GM23338 (cell line): ENCODE results near the gene VIPR1.

Experiments used
- CREB1 ChIP-seq: fragments of 250-450 bp; sonication (Bioruptor Pico); IDR thresholded peaks from 2 replicates; pipeline ENCODE4 v1.5.0; 2020; ENCODE audit warnings: low read depth, mild to moderate bottlenecking, moderate library complexity
- CTCF ChIP-seq, 2 experiments: fragments of 200-600 bp in 1 of 2; sonication (generic) in 1 of 2; conservative IDR thresholded peaks; 2 replicates each; pipeline versions ENCODE4 v1.5.1 to v1.6.1; 2016 to 2017; ENCODE audit warnings: antibody characterized with exemption in 2 of 2, low read depth in 2 of 2, mild to moderate bottlenecking in 2 of 2, moderate library complexity in 1 of 2
- ETS1 ChIP-seq: IDR thresholded peaks from 2 replicates; pipeline ENCODE4 v1.6.1; 2016; ENCODE audit warnings: antibody characterized with exemption
- EZH2 ChIP-seq: fragments of 200-600 bp; sonication (generic); IDR thresholded peaks from one replicate; pipeline ENCODE4 v1.8.0; 2017; ENCODE audit warnings: antibody characterized with exemption, mild to moderate bottlenecking, low read depth; ENCODE audit not compliant: unreplicated experiment
- EZH2phosphoT487 ChIP-seq: fragments of 200-600 bp; sonication (generic); IDR thresholded peaks from one replicate; pipeline ENCODE4 v1.8.1; 2018; ENCODE audit warnings: antibody characterized with exemption; ENCODE audit not compliant: unreplicated experiment
- POLR2AphosphoS5 ChIP-seq: IDR thresholded peaks from 2 replicates; pipeline ENCODE4 v1.6.1; 2016; ENCODE audit warnings: antibody characterized with exemption, low read depth
- REST ChIP-seq: IDR thresholded peaks from one replicate; pipeline ENCODE4 v1.6.1; 2018; ENCODE audit warnings: antibody characterized with exemption; ENCODE audit not compliant: unreplicated experiment
- STAT1 ChIP-seq: IDR thresholded peaks from one replicate; pipeline ENCODE4 v1.6.1; 2016; ENCODE audit warnings: antibody characterized with exemption; ENCODE audit not compliant: unreplicated experiment
- ZNF114 ChIP-seq: fragments of 250-450 bp; sonication (Bioruptor Pico); IDR thresholded peaks from 2 replicates; pipeline ENCODE4 v1.5.0; 2020; ENCODE audit warnings: mild to moderate bottlenecking, moderate library complexity
- ZNF331 ChIP-seq: fragments of 250-450 bp; sonication (Bioruptor Pico); IDR thresholded peaks from 2 replicates; pipeline ENCODE4 v1.5.0; 2020; ENCODE audit warnings: low read depth, mild to moderate bottlenecking, moderate library complexity

GRCh38 chr3:42569593-42570142 lies 67.2 kb downstream of the VIPR1 start:
- TF ChIP-seq EZH2phosphoT487 (no peak), CTCF (conservative IDR thresholded peaks at IDR 0.05; ENCODE audit: low read depth in 2 of 2) (no peak), EZH2 (no peak), REST (no peak), POLR2AphosphoS5 (no peak), ETS1 (no peak), CREB1 (no peak), ZNF114 (no peak), STAT1 (no peak), ZNF331 (CRISPR knock-in tag) (no peak)
